Vagina (tissue), 2 donors: ENCODE data around the gene SPACA4. TPM values are rescaled to one million over a fixed set of nuclear protein-coding genes. Genes with fewer than 3 reads are reported as not detected.

Experiments
- DNase-seq, 2 donors: peaks; one replicate each; pipeline ENCODE4 v3.0.0-alpha.2; 2017; ENCODE audit errors: extremely low spot score in 2 of 2
- H3K27ac ChIP-seq: fragments of 200-600 bp; sonication (generic); one replicate; pipeline ENCODE4 v1.5.1; 2019
- H3K27me3 ChIP-seq: fragments of 200-600 bp; sonication (generic); one replicate; pipeline ENCODE4 v1.5.1; 2019
- H3K36me3 ChIP-seq, 2 donors: fragments of 200-600 bp; sonication (generic); one replicate each; pipeline ENCODE4 v1.5.1; 2017 to 2019
- H3K4me1 ChIP-seq: fragments of 200-600 bp; sonication (generic); one replicate; pipeline ENCODE4 v1.5.1; 2019
- H3K4me3 ChIP-seq, 2 donors: fragments of 200-600 bp; sonication (generic); 1 replicate in 1 of 2; 2 replicates in 1 of 2; pipeline ENCODE4 v1.5.1; 2016 to 2019
- H3K9me3 ChIP-seq: fragments of 200-600 bp; sonication (generic); one replicate; pipeline ENCODE4 v1.5.1; 2019
- CTCF ChIP-seq, 3 experiments: fragments of 450-650 bp in 2 of 3; fragments of 200-600 bp in 1 of 3; sonication (generic) in 1 of 3; IDR thresholded peaks; one replicate each; pipeline ENCODE4 v1.5.1; 2017 to 2019; ENCODE audit warnings: antibody characterized with exemption in 3 of 3, mild to moderate bottlenecking in 2 of 3, moderate library complexity in 2 of 3
- POLR2A ChIP-seq, 2 donors: fragments of 450-650 bp; IDR thresholded peaks; one replicate each; pipeline ENCODE4 v1.6.1; 2017; ENCODE audit warnings: antibody characterized with exemption in 2 of 2, mild to moderate bottlenecking in 2 of 2, moderate library complexity in 2 of 2
- POLR2AphosphoS5 ChIP-seq, 2 donors: sonication (generic); formaldehyde crosslinking; IDR thresholded peaks; one replicate each; pipeline ENCODE4 v1.9.0; 2017; ENCODE audit warnings: antibody characterized with exemption in 2 of 2, mild to moderate bottlenecking in 2 of 2, low read depth in 1 of 2; ENCODE audit not compliant: insufficient read depth in 1 of 2
- intact Hi-C: fragments of 100-400 bp; cut with DNase I; formaldehyde crosslinking; loops from one replicate; pipeline ENCODE4 v1.15.1; 2023
- total RNA-seq: library from RNA; depleted of rRNA; stranded (reverse); fragments of >200 nt; gene quantifications from one replicate; pipeline ENCODE4 v1.2.3, GENCODE V29; 2016

SPACA4 gene
- total RNA-seq, 1 donor from 2014 or later: 3.9 TPM

GRCh38 chr19:48596237-48596636, 10.3 kb upstream of the SPACA4 start:
- TF ChIP-seq POLR2A (IDR thresholded peaks at IDR 0.05): no peak
- TF ChIP-seq CTCF (IDR thresholded peaks at IDR 0.05): no peak
- TF ChIP-seq POLR2AphosphoS5 (IDR thresholded peaks at IDR 0.05; ENCODE audit: insufficient read depth in 1 of 2, low read depth in 1 of 2): no peak
- no peaks in the 10 kb centered on the region for H3K4me1 ChIP-seq
- H3K27ac ChIP-seq: no peak overlapping the region
- no peak overlapping the region for H3K4me3 ChIP-seq
- H3K27me3 ChIP-seq: no peaks in the 10 kb centered on the region
- intact Hi-C loops: no loop called here
- H3K9me3 ChIP-seq: no peaks in the 10 kb centered on the region
- no peak for DNase-seq
- no peaks in the 10 kb centered on the region for H3K36me3 ChIP-seq

- intact Hi-C loops: no loop called here
- H3K36me3 ChIP-seq: no peaks in the 10 kb centered on the region
- TF ChIP-seq POLR2A (IDR thresholded peaks at IDR 0.05) (no peak), POLR2AphosphoS5 (IDR thresholded peaks at IDR 0.05; ENCODE audit: insufficient read depth in 1 of 2, low read depth in 1 of 2) (no peak), CTCF (IDR thresholded peaks at IDR 0.05) (no peak)
- H3K4me1 ChIP-seq: no peaks in the 10 kb centered on the region
- no peaks in the 10 kb centered on the region for H3K27me3 ChIP-seq
- H3K4me3 ChIP-seq: no peak overlapping the region
- H3K27ac ChIP-seq: no peak overlapping the region
- H3K9me3 ChIP-seq: no peaks in the 10 kb centered on the region
- DNase-seq: no peak
Measured at GRCh38 chr19:48596679-48597465, 9.7 kb upstream of the SPACA4 start.

- Histone ChIP-seq H3K27me3 (no peaks in the 10 kb centered on the region), H3K9me3 (no peaks in the 10 kb centered on the region), H3K4me1 (no peaks in the 10 kb centered on the region), H3K27ac (no peak overlapping the region), H3K36me3 (no peaks in the 10 kb centered on the region), H3K4me3 (no peak overlapping the region)
- intact Hi-C loops: no loop called here
- DNase-seq: no peak
- TF ChIP-seq POLR2A (IDR thresholded peaks at IDR 0.05): no peak
- no peak for TF ChIP-seq POLR2AphosphoS5 (IDR thresholded peaks at IDR 0.05; ENCODE audit: insufficient read depth in 1 of 2, low read depth in 1 of 2)
- no peak for TF ChIP-seq CTCF (IDR thresholded peaks at IDR 0.05)
Measured at GRCh38 chr19:48598996-48599700, 7.4 kb upstream of the SPACA4 start.

- Histone ChIP-seq H3K27ac (no peak overlapping the region), H3K36me3 (no peaks in the 10 kb centered on the region)
- intact Hi-C loops: no loop called here
Measured at GRCh38 chr19:48600679-48601417, 5.7 kb upstream of the SPACA4 start.

More at GRCh38 chr19:48600679-48601417, 5.7 kb upstream of the SPACA4 start:
- no peak overlapping the region for H3K4me3 ChIP-seq
- DNase-seq: no peak
- no peaks in the 10 kb centered on the region for H3K9me3 ChIP-seq
- no peaks in the 10 kb centered on the region for H3K4me1 ChIP-seq
- no peak for TF ChIP-seq CTCF (IDR thresholded peaks at IDR 0.05)
- TF ChIP-seq POLR2AphosphoS5 (IDR thresholded peaks at IDR 0.05; ENCODE audit: insufficient read depth in 1 of 2, low read depth in 1 of 2): no peak
- no peak for TF ChIP-seq POLR2A (IDR thresholded peaks at IDR 0.05)
- H3K27me3 ChIP-seq: no peaks in the 10 kb centered on the region
